Measurements from ENCODE around the gene TM4SF18.

TM4SF18 gene

DNA sequence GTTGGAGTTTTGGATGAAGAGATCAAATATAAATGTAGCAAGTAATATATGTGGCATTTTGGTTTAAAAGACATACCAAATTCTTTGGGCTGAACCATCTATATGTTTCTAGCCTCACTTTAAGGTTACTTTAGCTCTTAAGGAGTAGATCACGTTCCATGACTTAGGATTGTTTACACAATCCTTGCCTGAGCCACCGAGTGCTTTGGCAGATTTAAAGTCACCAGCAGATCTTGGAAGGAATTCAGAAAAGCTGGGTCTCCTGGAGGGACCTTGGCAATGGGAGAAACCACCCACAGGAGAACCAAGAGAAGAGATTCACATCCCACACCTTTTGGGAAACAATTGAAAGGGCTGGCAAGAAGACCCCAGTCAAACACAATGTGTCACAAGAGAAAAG, 54.5 kb downstream of the TM4SF18 start:
- H3K4me3 ChIP-seq (ENCODE audit: low read depth, low read length): no peak overlapping the region
- no peak overlapping the region for H3K27ac ChIP-seq (ENCODE audit: low read depth, low read length)
- no peaks in the 10 kb centered on the region for H3K9me3 ChIP-seq (ENCODE audit: control insufficient read depth, insufficient read depth, low read length)
- H3K36me3 ChIP-seq (ENCODE audit: control insufficient read depth, insufficient read depth, low read length): no peaks in the 10 kb centered on the region
- H3K9ac ChIP-seq (ENCODE audit: low read depth, low read length): no peak overlapping the region
- peaks cover 10% of the 10 kb centered on the region; the same call in 1 of the 2 replicates for H3K4me1 ChIP-seq (ENCODE audit: control insufficient read depth, insufficient read depth, low read length)
- H3K27me3 ChIP-seq (ENCODE audit: control insufficient read depth, insufficient read depth, low read length): no peaks in the 10 kb centered on the region

DNA sequence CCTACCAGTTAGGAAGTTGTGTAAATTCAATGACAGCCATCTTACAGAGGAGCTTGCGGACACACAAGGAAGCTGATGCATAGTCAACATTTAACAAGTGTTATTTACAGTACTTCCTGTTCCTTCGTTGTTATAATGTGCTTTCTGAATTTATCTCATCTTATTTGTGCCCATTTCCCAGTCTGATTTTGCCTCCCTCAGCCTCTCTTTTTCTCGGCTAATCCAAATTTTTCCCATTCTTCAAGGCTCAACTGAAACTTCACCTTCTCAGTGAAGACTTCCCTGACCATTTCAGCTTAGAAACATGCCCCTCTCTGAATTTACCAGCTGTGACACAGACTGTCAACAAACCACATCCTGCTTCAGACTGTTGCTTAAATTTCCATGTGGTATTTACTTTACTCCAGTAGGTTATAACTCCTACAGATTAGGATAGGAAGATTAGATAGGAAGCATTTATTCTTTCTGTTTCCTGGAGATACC, 56.1 kb downstream of the TM4SF18 start:
- H3K27ac ChIP-seq (ENCODE audit: low read depth, low read length): no peak overlapping the region
- H3K27me3 ChIP-seq (ENCODE audit: control insufficient read depth, insufficient read depth, low read length): no peaks in the 10 kb centered on the region
- no peaks in the 10 kb centered on the region for H3K36me3 ChIP-seq (ENCODE audit: control insufficient read depth, insufficient read depth, low read length)
- H3K4me3 ChIP-seq (ENCODE audit: low read depth, low read length): no peak overlapping the region
- no peaks in the 10 kb centered on the region for H3K9me3 ChIP-seq (ENCODE audit: control insufficient read depth, insufficient read depth, low read length)
- H3K4me1 ChIP-seq (ENCODE audit: control insufficient read depth, insufficient read depth, low read length): peaks cover 10% of the 10 kb centered on the region; the same call in 1 of the 2 replicates
- H3K9ac ChIP-seq (ENCODE audit: low read depth, low read length): no peak overlapping the region

DNA sequence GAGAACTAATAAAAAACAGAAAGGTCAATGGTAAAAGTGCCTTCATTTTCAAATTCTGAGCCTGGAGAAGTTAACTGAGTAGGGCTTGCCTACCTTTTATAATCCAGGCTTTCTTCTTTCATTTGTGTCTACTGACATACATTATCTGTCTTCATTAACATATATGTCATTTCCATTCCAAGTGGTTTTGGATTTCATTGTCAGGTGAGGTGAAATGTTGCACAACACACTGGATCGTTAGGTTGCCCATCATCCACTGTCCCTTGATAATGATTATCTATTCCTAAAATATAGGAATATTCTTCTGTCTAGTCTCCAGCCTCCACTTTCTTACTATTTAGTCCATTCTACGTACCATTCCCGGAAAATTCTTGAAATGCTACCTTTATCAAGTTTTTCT, 56.8 kb downstream of the TM4SF18 start:
- Histone ChIP-seq H3K9me3 (ENCODE audit: control insufficient read depth, insufficient read depth, low read length) (no peaks in the 10 kb centered on the region), H3K9ac (ENCODE audit: low read depth, low read length) (no peak overlapping the region), H3K27ac (ENCODE audit: low read depth, low read length) (no peak overlapping the region), H3K36me3 (ENCODE audit: control insufficient read depth, insufficient read depth, low read length) (no peaks in the 10 kb centered on the region), H3K4me1 (ENCODE audit: control insufficient read depth, insufficient read depth, low read length) (peaks cover 10% of the 10 kb centered on the region; the same call in 1 of the 2 replicates), H3K4me3 (ENCODE audit: low read depth, low read length) (no peak overlapping the region), H3K27me3 (ENCODE audit: control insufficient read depth, insufficient read depth, low read length) (no peaks in the 10 kb centered on the region)

DNA sequence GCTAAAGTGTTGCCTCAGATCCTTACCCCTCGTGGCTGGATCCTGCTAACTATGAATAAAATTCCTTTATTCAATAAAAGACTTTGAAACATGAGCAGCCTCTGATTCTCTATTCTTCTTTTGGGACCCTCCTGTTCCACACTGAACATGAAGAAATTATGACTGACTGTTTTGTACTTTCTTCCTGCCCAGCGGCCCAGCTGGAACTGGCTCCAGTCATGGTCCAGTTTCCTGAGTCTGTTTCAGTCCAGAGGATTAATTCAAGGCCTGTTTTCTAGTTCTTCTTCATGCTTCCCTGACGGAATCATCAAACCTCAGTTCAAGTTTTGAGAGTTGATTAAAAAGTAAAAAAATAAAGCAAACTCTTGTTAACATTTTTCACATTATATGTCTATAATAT, 59.2 kb downstream of the TM4SF18 start:
- Histone ChIP-seq H3K9me3 (ENCODE audit: control insufficient read depth, insufficient read depth, low read length) (no peaks in the 10 kb centered on the region), H3K9ac (ENCODE audit: low read depth, low read length) (no peak overlapping the region), H3K27ac (ENCODE audit: low read depth, low read length) (no peak overlapping the region), H3K36me3 (ENCODE audit: control insufficient read depth, insufficient read depth, low read length) (no peaks in the 10 kb centered on the region), H3K27me3 (ENCODE audit: control insufficient read depth, insufficient read depth, low read length) (no peaks in the 10 kb centered on the region), H3K4me3 (ENCODE audit: low read depth, low read length) (no peak overlapping the region), H3K4me1 (ENCODE audit: control insufficient read depth, insufficient read depth, low read length) (peaks cover 16% of the 10 kb centered on the region)

DNA sequence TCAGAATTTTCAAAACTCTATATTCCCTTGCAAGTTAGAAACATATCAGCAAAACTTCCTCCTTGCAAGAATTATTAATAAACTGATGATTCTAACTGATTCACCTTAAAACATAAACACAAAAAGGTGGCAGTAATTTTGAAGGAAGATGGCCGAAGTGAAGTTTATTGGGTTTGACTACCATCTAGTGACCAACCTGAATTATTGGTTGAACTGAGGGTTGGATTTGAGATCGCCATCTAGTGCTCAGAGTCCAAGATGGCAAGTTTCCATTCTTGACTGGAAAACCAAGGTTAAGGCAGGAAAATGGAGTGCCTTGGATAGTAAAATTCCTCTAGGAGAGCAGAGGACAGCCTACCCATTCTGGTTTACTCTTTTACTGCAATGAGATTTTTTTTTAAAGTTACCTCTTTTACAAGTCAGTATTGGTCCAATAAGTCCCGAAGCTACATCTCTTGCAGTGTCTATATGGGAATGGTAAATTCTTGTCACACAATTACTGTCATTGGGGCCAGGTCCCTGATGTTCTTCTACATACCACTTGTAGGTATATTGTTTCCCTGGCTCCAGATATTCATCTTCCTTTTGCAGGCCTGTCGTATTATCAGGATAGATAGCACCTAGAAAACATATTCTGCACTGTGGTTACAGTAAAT, 60.2 kb downstream of the TM4SF18 start:
- H3K27me3 ChIP-seq (ENCODE audit: control insufficient read depth, insufficient read depth, low read length): no peaks in the 10 kb centered on the region
- peaks cover 16% of the 10 kb centered on the region for H3K4me1 ChIP-seq (ENCODE audit: control insufficient read depth, insufficient read depth, low read length)
- no peaks in the 10 kb centered on the region for H3K9me3 ChIP-seq (ENCODE audit: control insufficient read depth, insufficient read depth, low read length)
- H3K36me3 ChIP-seq (ENCODE audit: control insufficient read depth, insufficient read depth, low read length): no peaks in the 10 kb centered on the region
- no peak overlapping the region for H3K27ac ChIP-seq (ENCODE audit: low read depth, low read length)
- no peak overlapping the region for H3K9ac ChIP-seq (ENCODE audit: low read depth, low read length)
- no peak overlapping the region for H3K4me3 ChIP-seq (ENCODE audit: low read depth, low read length)

DNA sequence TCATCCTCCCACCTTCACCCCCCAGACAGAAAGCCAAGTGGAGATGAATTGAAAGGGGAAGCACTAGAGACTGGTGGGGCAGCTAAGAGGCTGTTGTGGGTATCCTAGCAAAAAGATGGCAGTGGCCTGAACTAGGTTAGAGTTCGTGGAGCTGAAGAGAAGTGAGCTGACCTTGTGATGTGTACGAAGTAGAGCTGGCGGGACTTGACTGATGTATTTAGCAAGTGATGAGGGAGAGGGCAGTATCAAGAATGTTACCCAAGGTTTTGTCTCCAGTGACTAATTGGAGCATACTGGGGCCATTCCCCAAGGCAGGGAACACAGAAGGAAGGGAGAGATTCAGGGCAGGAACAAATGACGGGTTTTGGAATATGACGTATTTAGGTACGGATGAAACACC, 61.8 kb downstream of the TM4SF18 start:
- Histone ChIP-seq H3K36me3 (ENCODE audit: control insufficient read depth, insufficient read depth, low read length) (no peaks in the 10 kb centered on the region), H3K27me3 (ENCODE audit: control insufficient read depth, insufficient read depth, low read length) (no peaks in the 10 kb centered on the region), H3K9ac (ENCODE audit: low read depth, low read length) (no peak overlapping the region), H3K9me3 (ENCODE audit: control insufficient read depth, insufficient read depth, low read length) (no peaks in the 10 kb centered on the region), H3K27ac (ENCODE audit: low read depth, low read length) (no peak overlapping the region), H3K4me1 (ENCODE audit: control insufficient read depth, insufficient read depth, low read length) (peaks cover 16% of the 10 kb centered on the region), H3K4me3 (ENCODE audit: low read depth, low read length) (no peak overlapping the region)

DNA sequence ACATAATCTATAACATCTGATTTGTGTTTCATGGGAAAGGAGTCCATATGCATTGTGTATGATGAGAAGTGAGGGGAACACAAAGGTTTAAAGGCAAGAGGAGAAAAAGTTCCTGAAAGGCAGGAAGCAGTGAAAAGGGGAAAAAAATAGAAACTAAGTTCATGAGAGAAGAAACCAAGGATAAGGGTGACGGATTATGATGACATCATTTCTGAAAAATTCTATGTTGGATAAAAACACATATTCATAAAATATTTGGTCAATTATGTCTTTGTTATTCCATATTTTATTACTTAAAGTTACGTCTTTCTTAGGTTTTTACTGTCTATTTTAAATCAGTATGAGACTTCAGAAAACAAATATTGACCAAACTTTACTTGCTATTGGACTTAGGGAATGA, 63.3 kb downstream of the TM4SF18 start:
- no peak overlapping the region for H3K4me3 ChIP-seq (ENCODE audit: low read depth, low read length)
- no peak overlapping the region for H3K27ac ChIP-seq (ENCODE audit: low read depth, low read length)
- peaks cover 10% of the 10 kb centered on the region for H3K4me1 ChIP-seq (ENCODE audit: control insufficient read depth, insufficient read depth, low read length)
- no peaks in the 10 kb centered on the region for H3K9me3 ChIP-seq (ENCODE audit: control insufficient read depth, insufficient read depth, low read length)
- no peak overlapping the region for H3K9ac ChIP-seq (ENCODE audit: low read depth, low read length)
- no peaks in the 10 kb centered on the region for H3K36me3 ChIP-seq (ENCODE audit: control insufficient read depth, insufficient read depth, low read length)
- H3K27me3 ChIP-seq (ENCODE audit: control insufficient read depth, insufficient read depth, low read length): no peaks in the 10 kb centered on the region

DNA sequence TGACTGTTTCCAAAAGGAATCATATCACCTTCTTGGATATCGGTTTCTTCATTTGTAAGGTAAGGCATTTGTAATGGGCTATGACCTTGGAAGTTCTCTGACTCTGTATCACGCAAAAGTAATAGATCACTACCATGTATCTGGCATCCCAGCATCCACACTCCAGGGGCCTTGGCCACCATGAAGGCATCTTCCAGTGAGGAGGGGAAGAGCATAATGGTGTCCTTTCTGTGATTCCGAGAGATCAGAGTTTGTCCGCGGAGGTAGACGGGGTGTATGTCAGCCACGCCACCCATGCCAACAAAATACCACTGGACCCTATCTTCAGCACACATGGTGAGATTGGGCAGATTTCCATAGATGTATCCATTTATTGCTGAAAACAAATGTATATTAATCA, 63.7 kb downstream of the TM4SF18 start:
- no peaks in the 10 kb centered on the region for H3K9me3 ChIP-seq (ENCODE audit: control insufficient read depth, insufficient read depth, low read length)
- H3K36me3 ChIP-seq (ENCODE audit: control insufficient read depth, insufficient read depth, low read length): no peaks in the 10 kb centered on the region
- H3K27ac ChIP-seq (ENCODE audit: low read depth, low read length): no peak overlapping the region
- H3K4me1 ChIP-seq (ENCODE audit: control insufficient read depth, insufficient read depth, low read length): peaks cover 6% of the 10 kb centered on the region; the same call in 1 of the 2 replicates
- H3K9ac ChIP-seq (ENCODE audit: low read depth, low read length): no peak overlapping the region
- no peak overlapping the region for H3K4me3 ChIP-seq (ENCODE audit: low read depth, low read length)
- H3K27me3 ChIP-seq (ENCODE audit: control insufficient read depth, insufficient read depth, low read length): no peaks in the 10 kb centered on the region
